PFSK-1 (cell line): ENCODE results near the gene ZNF557.

Experiments used
- FOXP2 ChIP-seq: optimal IDR thresholded peaks from 2 replicates; pipeline ENCODE3; 2011; ENCODE audit warnings: borderline replicate concordance, control low read depth, inconsistent platforms; ENCODE audit not compliant: insufficient read depth; ENCODE audit errors: extremely low read length, extremely low read depth
- POLR2AphosphoS5 ChIP-seq: IDR thresholded peaks from 2 replicates; pipeline ENCODE4 v1.6.1; 2012; ENCODE audit warnings: low read depth, mild to moderate bottlenecking, control low read depth, low read length, moderate library complexity
- REST ChIP-seq, 2 experiments: IDR thresholded peaks; 2 replicates each; pipeline versions ENCODE4 v1.6.1 to v1.8.0; 2011 to 2012; ENCODE audit warnings: low read depth in 2 of 2, low read length in 2 of 2, control low read depth in 1 of 2, inconsistent platforms in 1 of 2, mild to moderate bottlenecking in 1 of 2, moderate library complexity in 1 of 2; ENCODE audit not compliant: insufficient read depth in 1 of 2
- SIN3A ChIP-seq: IDR thresholded peaks from 2 replicates; pipeline ENCODE4 v1.6.1; 2012; ENCODE audit warnings: mild to moderate bottlenecking, low read length, moderate library complexity, borderline replicate concordance; ENCODE audit not compliant: insufficient read depth
- TAF1 ChIP-seq: IDR thresholded peaks from 2 replicates; pipeline ENCODE4 v1.6.1; 2012; ENCODE audit warnings: low read length, control low read depth, borderline replicate concordance; ENCODE audit not compliant: insufficient read depth

Gene ZNF557

GRCh38 chr19:7132054-7132453 lies 62.6 kb downstream of the ZNF557 start:
- TF ChIP-seq POLR2AphosphoS5 (no peak), REST (IDR thresholded peaks at IDR 0.05; ENCODE audit: insufficient read depth in 1 of 2, low read depth in 2 of 2, low read length in 2 of 2) (no peak), FOXP2 (no peak), SIN3A (no peak), TAF1 (no peak)

GRCh38 chr19:7137120-7137519 lies 67.6 kb downstream of the ZNF557 start:
- TF ChIP-seq REST (IDR thresholded peaks at IDR 0.05; ENCODE audit: insufficient read depth in 1 of 2, low read depth in 2 of 2, low read length in 2 of 2) = no peak
- TF ChIP-seq FOXP2 = no peak
- TF ChIP-seq TAF1 = no peak
- TF ChIP-seq POLR2AphosphoS5 = no peak
- no peak for TF ChIP-seq SIN3A
